Testis (tissue), 2 donors: Measurements from ENCODE around the gene JRKL.

Experiments
- POLR2A ChIP-seq: fragments of 450-650 bp; IDR thresholded peaks from one replicate; pipeline ENCODE4 v1.6.1; 2017; ENCODE audit warnings: antibody characterized with exemption, mild to moderate bottlenecking, moderate library complexity
- TF ChIP-seq, protein P1 (sequence below), 3 experiments: fragments of 450-650 bp in 2 of 3; fragments of 200-600 bp in 1 of 3; sonication (generic) in 1 of 3; IDR thresholded peaks; one replicate each; pipeline ENCODE4 v1.5.1; 2016 to 2019; ENCODE audit warnings: antibody characterized with exemption in 3 of 3, mild to moderate bottlenecking in 2 of 3, moderate library complexity in 1 of 3

DNA sequence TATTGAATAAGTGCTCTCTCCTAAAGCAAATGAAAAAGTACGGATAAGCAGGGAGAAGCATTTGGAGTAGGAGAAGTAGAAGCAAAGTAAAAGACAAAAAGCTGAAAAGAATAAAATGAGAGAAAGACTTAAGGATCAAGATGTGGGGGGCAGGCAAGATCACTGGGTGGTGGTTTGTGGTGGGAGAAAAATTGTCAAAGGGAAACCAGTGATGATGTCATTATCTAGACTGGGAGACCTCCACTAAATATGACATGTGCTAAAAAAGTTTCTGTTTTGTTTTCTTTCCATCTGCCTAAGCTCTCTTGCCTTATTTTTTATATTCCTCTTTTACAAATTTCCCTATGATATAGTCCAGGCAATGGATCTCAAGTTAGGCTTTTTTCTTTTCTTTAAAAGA, 32.0 kb upstream of the JRKL start:
- TF ChIP-seq, protein P1, sequence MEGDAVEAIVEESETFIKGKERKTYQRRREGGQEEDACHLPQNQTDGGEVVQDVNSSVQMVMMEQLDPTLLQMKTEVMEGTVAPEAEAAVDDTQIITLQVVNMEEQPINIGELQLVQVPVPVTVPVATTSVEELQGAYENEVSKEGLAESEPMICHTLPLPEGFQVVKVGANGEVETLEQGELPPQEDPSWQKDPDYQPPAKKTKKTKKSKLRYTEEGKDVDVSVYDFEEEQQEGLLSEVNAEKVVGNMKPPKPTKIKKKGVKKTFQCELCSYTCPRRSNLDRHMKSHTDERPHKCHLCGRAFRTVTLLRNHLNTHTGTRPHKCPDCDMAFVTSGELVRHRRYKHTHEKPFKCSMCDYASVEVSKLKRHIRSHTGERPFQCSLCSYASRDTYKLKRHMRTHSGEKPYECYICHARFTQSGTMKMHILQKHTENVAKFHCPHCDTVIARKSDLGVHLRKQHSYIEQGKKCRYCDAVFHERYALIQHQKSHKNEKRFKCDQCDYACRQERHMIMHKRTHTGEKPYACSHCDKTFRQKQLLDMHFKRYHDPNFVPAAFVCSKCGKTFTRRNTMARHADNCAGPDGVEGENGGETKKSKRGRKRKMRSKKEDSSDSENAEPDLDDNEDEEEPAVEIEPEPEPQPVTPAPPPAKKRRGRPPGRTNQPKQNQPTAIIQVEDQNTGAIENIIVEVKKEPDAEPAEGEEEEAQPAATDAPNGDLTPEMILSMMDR (IDR thresholded peaks at IDR 0.05), result no peak
- no peak for TF ChIP-seq POLR2A
